ENCODE data around the gene ZDHHC21.

GRCh38 chr9:14674630-14675029 is 18.6 kb downstream of the ZDHHC21 start:
- TF ChIP-seq CTCF (IDR thresholded peaks at IDR 0.05; ENCODE audit: insufficient read depth, low read length, poor library complexity, severe bottlenecking) (no peak), EZH2phosphoT487 (conservative IDR thresholded peaks at IDR 0.05; ENCODE audit: low read length) (no peak)
